Measurements from ENCODE around the gene PRKG1.

PRKG1 gene

GRCh38 chr10:51619365-51619764 lies 545.1 kb downstream of the PRKG1 start:
- no peaks in the 10 kb centered on the region for H3K79me2 ChIP-seq (ENCODE audit: insufficient read depth, low read length)
- H3K9me2 ChIP-seq (replicated peaks; ENCODE audit: low read depth, low read length) = no peaks in the 10 kb centered on the region
- no peak overlapping the region for H2AFZ ChIP-seq (ENCODE audit: low read length)
- no peaks in the 10 kb centered on the region for H3K36me3 ChIP-seq (ENCODE audit: insufficient read depth, low read length)
- H3K4me3 ChIP-seq (ENCODE audit: low read length, poor library complexity, severe bottlenecking) = no peak overlapping the region
- no peak for TF ChIP-seq EZH2phosphoT487 (IDR thresholded peaks at IDR 0.05; ENCODE audit: borderline replicate concordance)
- TF ChIP-seq, protein P1, sequence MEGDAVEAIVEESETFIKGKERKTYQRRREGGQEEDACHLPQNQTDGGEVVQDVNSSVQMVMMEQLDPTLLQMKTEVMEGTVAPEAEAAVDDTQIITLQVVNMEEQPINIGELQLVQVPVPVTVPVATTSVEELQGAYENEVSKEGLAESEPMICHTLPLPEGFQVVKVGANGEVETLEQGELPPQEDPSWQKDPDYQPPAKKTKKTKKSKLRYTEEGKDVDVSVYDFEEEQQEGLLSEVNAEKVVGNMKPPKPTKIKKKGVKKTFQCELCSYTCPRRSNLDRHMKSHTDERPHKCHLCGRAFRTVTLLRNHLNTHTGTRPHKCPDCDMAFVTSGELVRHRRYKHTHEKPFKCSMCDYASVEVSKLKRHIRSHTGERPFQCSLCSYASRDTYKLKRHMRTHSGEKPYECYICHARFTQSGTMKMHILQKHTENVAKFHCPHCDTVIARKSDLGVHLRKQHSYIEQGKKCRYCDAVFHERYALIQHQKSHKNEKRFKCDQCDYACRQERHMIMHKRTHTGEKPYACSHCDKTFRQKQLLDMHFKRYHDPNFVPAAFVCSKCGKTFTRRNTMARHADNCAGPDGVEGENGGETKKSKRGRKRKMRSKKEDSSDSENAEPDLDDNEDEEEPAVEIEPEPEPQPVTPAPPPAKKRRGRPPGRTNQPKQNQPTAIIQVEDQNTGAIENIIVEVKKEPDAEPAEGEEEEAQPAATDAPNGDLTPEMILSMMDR (conservative IDR thresholded peaks at IDR 0.05; ENCODE audit: low read length) = no peak
- H3F3A ChIP-seq (ENCODE audit: low read depth) = no peaks in the 10 kb centered on the region
- no peaks in the 10 kb centered on the region for H3K4me1 ChIP-seq (ENCODE audit: insufficient read depth, low read length, poor library complexity, severe bottlenecking)
- H3K27me3 ChIP-seq (ENCODE audit: insufficient read depth, low read length, poor library complexity, severe bottlenecking) = no peaks in the 10 kb centered on the region
- peaks cover 3% of the 10 kb centered on the region; the same call in 1 of the 2 replicates for H3K9me3 ChIP-seq (ENCODE audit: insufficient read depth, low read depth, low read length)
- H3K9ac ChIP-seq (ENCODE audit: low read depth, low read length, poor library complexity, severe bottlenecking) = no peak overlapping the region
- H3K4me2 ChIP-seq (ENCODE audit: low read depth, low read length, poor library complexity, severe bottlenecking) = no peak overlapping the region
- no peaks in the 10 kb centered on the region for H4K20me1 ChIP-seq (ENCODE audit: insufficient read depth, low read length, poor library complexity, severe bottlenecking)

GRCh38 chr10:51620131-51620530 lies 545.8 kb downstream of the PRKG1 start:
- H3K9me3 ChIP-seq (ENCODE audit: insufficient read depth, low read depth, low read length) = peaks cover 3% of the 10 kb centered on the region; the same call in 1 of the 2 replicates
- no peaks in the 10 kb centered on the region for H3K79me2 ChIP-seq (ENCODE audit: insufficient read depth, low read length)
- H3K4me2 ChIP-seq (ENCODE audit: low read depth, low read length, poor library complexity, severe bottlenecking) = no peak overlapping the region
- no peaks in the 10 kb centered on the region for H3F3A ChIP-seq (ENCODE audit: low read depth)
- no peak overlapping the region for H3K9ac ChIP-seq (ENCODE audit: low read depth, low read length, poor library complexity, severe bottlenecking)
- no peak for TF ChIP-seq EZH2phosphoT487 (IDR thresholded peaks at IDR 0.05; ENCODE audit: borderline replicate concordance)
- TF ChIP-seq, protein P1 (conservative IDR thresholded peaks at IDR 0.05; ENCODE audit: low read length) = no peak
- no peaks in the 10 kb centered on the region for H4K20me1 ChIP-seq (ENCODE audit: insufficient read depth, low read length, poor library complexity, severe bottlenecking)
- no peaks in the 10 kb centered on the region for H3K9me2 ChIP-seq (replicated peaks; ENCODE audit: low read depth, low read length)
- H3K27me3 ChIP-seq (ENCODE audit: insufficient read depth, low read length, poor library complexity, severe bottlenecking) = no peaks in the 10 kb centered on the region
- no peaks in the 10 kb centered on the region for H3K36me3 ChIP-seq (ENCODE audit: insufficient read depth, low read length)
- no peak overlapping the region for H3K4me3 ChIP-seq (ENCODE audit: low read length, poor library complexity, severe bottlenecking)
- no peaks in the 10 kb centered on the region for H3K4me1 ChIP-seq (ENCODE audit: insufficient read depth, low read length, poor library complexity, severe bottlenecking)
- no peak overlapping the region for H2AFZ ChIP-seq (ENCODE audit: low read length)

- H3K79me2 ChIP-seq (ENCODE audit: insufficient read depth, low read length) = no peaks in the 10 kb centered on the region
- H3K4me1 ChIP-seq (ENCODE audit: insufficient read depth, low read length, poor library complexity, severe bottlenecking) = no peaks in the 10 kb centered on the region
- no peak overlapping the region for H3K4me3 ChIP-seq (ENCODE audit: low read length, poor library complexity, severe bottlenecking)
- H2AFZ ChIP-seq (ENCODE audit: low read length) = no peak overlapping the region
- no peak for TF ChIP-seq EZH2phosphoT487 (IDR thresholded peaks at IDR 0.05; ENCODE audit: borderline replicate concordance)
- TF ChIP-seq, protein P1 (conservative IDR thresholded peaks at IDR 0.05; ENCODE audit: low read length) = no peak
- no peaks in the 10 kb centered on the region for H3K36me3 ChIP-seq (ENCODE audit: insufficient read depth, low read length)
- no peaks in the 10 kb centered on the region for H3K9me3 ChIP-seq (ENCODE audit: insufficient read depth, low read depth, low read length)
- H3K4me2 ChIP-seq (ENCODE audit: low read depth, low read length, poor library complexity, severe bottlenecking) = no peak overlapping the region
- H3K9ac ChIP-seq (ENCODE audit: low read depth, low read length, poor library complexity, severe bottlenecking) = no peak overlapping the region
- H3K27me3 ChIP-seq (ENCODE audit: insufficient read depth, low read length, poor library complexity, severe bottlenecking) = no peaks in the 10 kb centered on the region
- no peaks in the 10 kb centered on the region for H3F3A ChIP-seq (ENCODE audit: low read depth)
- H3K9me2 ChIP-seq (replicated peaks; ENCODE audit: low read depth, low read length) = no peaks in the 10 kb centered on the region
- no peaks in the 10 kb centered on the region for H4K20me1 ChIP-seq (ENCODE audit: insufficient read depth, low read length, poor library complexity, severe bottlenecking)
Observed at GRCh38 chr10:51624013-51624412, 549.7 kb downstream of the PRKG1 start.

Data from Loucy (cell line).